Esophagus muscularis mucosa (tissue), 4 donors: ENCODE data around the gene RAD51B. TPM values are rescaled to one million over a fixed set of nuclear protein-coding genes. Genes with fewer than 3 reads are reported as not detected.

Experiments
- DNase-seq: peaks from one replicate; pipeline ENCODE4 v3.0.0-alpha.2; 2017; ENCODE audit errors: extremely low spot score
- H3K27ac ChIP-seq, 4 donors: fragments of 200-600 bp; sonication (generic); replicated peaks in 1 of 4; 1 replicate in 3 of 4; 2 replicates in 1 of 4; pipeline ENCODE4 v1.5.1; 2016 to 2019; ENCODE audit warnings: mild to moderate bottlenecking in 1 of 4
- H3K27me3 ChIP-seq, 4 donors: fragments of 200-600 bp; sonication (generic); one replicate each; pipeline versions ENCODE4 v1.5.1 to v1.6.0; 2016 to 2019
- H3K36me3 ChIP-seq, 4 donors: fragments of 200-600 bp; sonication (generic); one replicate each; pipeline ENCODE4 v1.5.1; 2016 to 2019
- H3K4me1 ChIP-seq, 4 donors: fragments of 200-600 bp; sonication (generic); one replicate each; pipeline ENCODE4 v1.5.1; 2016 to 2019
- H3K4me3 ChIP-seq, 4 donors: fragments of 200-600 bp; sonication (generic); 1 replicate in 2 of 4; 2 replicates in 2 of 4; pipeline ENCODE4 v1.5.1; 2016 to 2019; ENCODE audit warnings: mild to moderate bottlenecking in 4 of 4, moderate library complexity in 1 of 4
- H3K9me3 ChIP-seq, 4 donors: fragments of 200-600 bp; sonication (generic); 1 replicate in 3 of 4; 2 replicates in 1 of 4; pipeline ENCODE4 v1.5.1; 2016 to 2019
- CTCF ChIP-seq, 3 experiments: fragments of 200-600 bp in 2 of 3; fragments of 450-650 bp in 1 of 3; sonication (generic) in 2 of 3; IDR thresholded peaks; one replicate each; pipeline ENCODE4 v1.5.1; 2017 to 2019; ENCODE audit warnings: antibody characterized with exemption in 3 of 3, mild to moderate bottlenecking in 2 of 3, moderate library complexity in 1 of 3
- EP300 ChIP-seq: sonication (generic); formaldehyde crosslinking; IDR thresholded peaks from one replicate; pipeline ENCODE4 v1.6.1; 2017; ENCODE audit warnings: antibody characterized with exemption
- POLR2A ChIP-seq: fragments of 450-650 bp; IDR thresholded peaks from one replicate; pipeline ENCODE4 v1.6.1; 2017; ENCODE audit warnings: antibody characterized with exemption, moderate library complexity, mild to moderate bottlenecking, low read depth
- POLR2AphosphoS5 ChIP-seq, 2 donors: sonication (generic); formaldehyde crosslinking; IDR thresholded peaks; one replicate each; pipeline ENCODE4 v1.6.1; 2017; ENCODE audit warnings: antibody characterized with exemption in 2 of 2
- WGBS: methylation state at CpG from one replicate; pipeline ENCODE4 v1.1.5; 2018; 5-methylcytosine and 5-hydroxymethylcytosine counted together
- intact Hi-C: fragments of 100-400 bp; cut with DNase I; formaldehyde crosslinking; loops from one replicate; pipeline ENCODE4 v1.15.1; 2023
- total RNA-seq, 4 donors: library from RNA; depleted of rRNA; stranded (reverse); fragments of >200 nt; gene quantifications; one replicate each; pipeline versions ENCODE4 v1.1.0 to v1.2.1, GENCODE V29; 2016

RAD51B gene
- total RNA-seq, 4 donors from 2014 or later, result 2.8 to 11.1 (median 5.1) TPM

- Histone ChIP-seq H3K27me3 (no peaks in the 10 kb centered on the region), H3K9me3 (no peaks in the 10 kb centered on the region), H3K36me3 (no peaks in the 10 kb centered on the region), H3K4me3 (no peak overlapping the region), H3K27ac (peak overlapping the region; percentile 22 to 53 (median 50)), H3K4me1 (peaks cover 3 to 51% (median 48%) of the 10 kb centered on the region in 4 donors)
- TF ChIP-seq EP300 (no peak), POLR2AphosphoS5 (IDR thresholded peaks at IDR 0.05) (no peak), POLR2A (no peak), CTCF (IDR thresholded peaks at IDR 0.05) (no peak)
- 66% methylated on average over 2 of the region's 2 CpGs for WGBS
- no peak for DNase-seq
- intact Hi-C loops, result no loop called here
Observed at GRCh38 chr14:68165274-68165843, 345.8 kb downstream of the RAD51B start.

DNA sequence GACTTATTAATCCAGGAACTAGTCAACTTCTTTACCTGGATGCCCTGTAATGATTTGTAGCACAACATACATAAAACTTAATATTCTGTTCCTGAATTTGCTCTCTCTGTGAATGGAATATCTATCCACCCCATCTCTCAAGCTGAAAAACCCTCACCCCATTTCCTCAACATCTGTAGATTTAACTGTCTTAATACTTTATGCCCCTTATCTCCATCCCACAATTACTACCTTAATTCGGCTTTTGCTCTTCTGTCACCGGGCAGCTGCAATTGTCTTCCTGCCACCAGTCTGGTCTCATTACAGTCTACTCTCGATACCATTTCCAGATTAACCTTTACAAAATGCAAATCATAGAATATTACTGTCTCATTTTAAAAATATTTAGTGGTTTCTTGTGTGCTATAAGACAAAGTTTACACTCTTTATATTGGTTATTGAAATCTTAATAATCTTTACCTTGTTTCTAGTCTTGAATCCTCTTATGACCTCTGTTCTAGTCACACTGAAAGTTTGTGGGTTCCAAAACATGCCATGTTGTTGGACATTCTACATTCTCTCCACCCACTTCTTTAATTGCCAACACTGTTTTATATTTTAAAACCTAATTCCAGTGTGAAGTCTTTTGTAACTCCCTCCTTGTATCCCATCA, 347.3 kb downstream of the RAD51B start:
- Histone ChIP-seq H3K9me3 (no peaks in the 10 kb centered on the region), H3K27me3 (no peaks in the 10 kb centered on the region), H3K27ac (peak overlapping the region in 1 of 4 donors; percentile 21), H3K36me3 (no peaks in the 10 kb centered on the region), H3K4me1 (peaks cover 3 to 49% (median 41%) of the 10 kb centered on the region in 4 donors), H3K4me3 (no peak overlapping the region)
- 80% methylated on average over 3 of the region's 3 CpGs for WGBS
- no peak for TF ChIP-seq CTCF (IDR thresholded peaks at IDR 0.05)
- no peak for TF ChIP-seq POLR2AphosphoS5 (IDR thresholded peaks at IDR 0.05)
- TF ChIP-seq POLR2A, result no peak
- no peak for TF ChIP-seq EP300
- DNase-seq, result no peak
- intact Hi-C loops, result no loop called here

- TF ChIP-seq POLR2AphosphoS5 (IDR thresholded peaks at IDR 0.05), result no peak
- Histone ChIP-seq H3K9me3 (no peaks in the 10 kb centered on the region), H3K27ac (peak overlapping the region in 2 of 4 donors; percentile 48 to 54), H3K27me3 (no peaks in the 10 kb centered on the region), H3K4me3 (no peak overlapping the region), H3K4me1 (peaks cover 5 to 56% (median 48%) of the 10 kb centered on the region in 4 donors), H3K36me3 (no peaks in the 10 kb centered on the region)
- 82% methylated on average over 5 of the region's 5 CpGs for WGBS
- intact Hi-C loops, result no loop called here
- no peak for DNase-seq
Observed at GRCh38 chr14:68167383-68168087, 348.0 kb downstream of the RAD51B start.

GRCh38 chr14:68168460-68169109, 349.0 kb downstream of the RAD51B start:
- 69% methylated on average over 1 of the region's 1 CpG for WGBS
- intact Hi-C loops, result no loop called here
- Histone ChIP-seq H3K36me3 (no peaks in the 10 kb centered on the region), H3K4me3 (no peak overlapping the region), H3K9me3 (no peaks in the 10 kb centered on the region), H3K27me3 (no peaks in the 10 kb centered on the region), H3K27ac (peak overlapping the region; percentile 9 to 54 (median 32)), H3K4me1 (peaks cover 8 to 66% (median 58%) of the 10 kb centered on the region in 4 donors)
- DNase-seq, result no peak
- TF ChIP-seq POLR2A (no peak), EP300 (no peak), CTCF (IDR thresholded peaks at IDR 0.05) (no peak), POLR2AphosphoS5 (IDR thresholded peaks at IDR 0.05) (no peak)

GRCh38 chr14:68172216-68172615, 352.6 kb downstream of the RAD51B start:
- Histone ChIP-seq H3K27ac (peak overlapping the region; percentile 38 to 67 (median 64)), H3K9me3 (no peaks in the 10 kb centered on the region), H3K36me3 (no peaks in the 10 kb centered on the region), H3K4me3 (no peak overlapping the region), H3K27me3 (no peaks in the 10 kb centered on the region), H3K4me1 (peaks cover 8 to 64% (median 52%) of the 10 kb centered on the region in 4 donors)
- 41% methylated on average over 3 of the region's 3 CpGs for WGBS
- intact Hi-C loops, result no loop called here
- DNase-seq, result no peak
- no peak for TF ChIP-seq POLR2AphosphoS5 (IDR thresholded peaks at IDR 0.05)
- no peak for TF ChIP-seq POLR2A
- no peak for TF ChIP-seq EP300
- TF ChIP-seq CTCF (IDR thresholded peaks at IDR 0.05), result no peak
